Gastrocnemius medialis (tissue), 4 donors: ENCODE results near the gene HSPB9. TPM values are rescaled to one million over a fixed set of nuclear protein-coding genes. Genes with fewer than 3 reads are reported as not detected.

Experiments
- ATAC-seq, 2 donors: fragments of 150-250 bp; one replicate each; pipeline ENCODE4 v1.9.1; 2016
- DNase-seq, 2 donors: peaks; one replicate each; pipeline ENCODE4 v3.0.0-alpha.2; 2019
- H3K27ac ChIP-seq, 4 donors: fragments of 200-600 bp; sonication (generic); 1 replicate in 1 of 4; 2 replicates in 3 of 4; pipeline ENCODE4 v1.5.1; 2016 to 2018; ENCODE audit warnings: mild to moderate bottlenecking in 2 of 4, moderate library complexity in 1 of 4
- H3K27me3 ChIP-seq, 3 donors: fragments of 200-600 bp; sonication (generic) in 2 of 3; 1 replicate in 1 of 3; 2 replicates in 2 of 3; pipeline versions ENCODE4 v1.5.1 to v1.6.0; 2016 to 2019; ENCODE audit warnings: mild to moderate bottlenecking in 1 of 3, moderate library complexity in 1 of 3
- H3K36me3 ChIP-seq, 2 donors: fragments of 200-600 bp; sonication (generic) in 1 of 2; one replicate each; pipeline ENCODE4 v1.5.1; 2017 to 2018
- H3K4me1 ChIP-seq, 2 donors: fragments of 200-600 bp; sonication (generic) in 1 of 2; one replicate each; pipeline ENCODE4 v1.5.1; 2016 to 2017; ENCODE audit warnings: mild to moderate bottlenecking in 2 of 2
- H3K4me3 ChIP-seq, 4 donors: fragments of 200-600 bp; sonication (generic) in 3 of 4; 1 replicate in 1 of 4; 2 replicates in 3 of 4; pipeline ENCODE4 v1.5.1; 2016 to 2019; ENCODE audit warnings: mild to moderate bottlenecking in 2 of 4
- H3K9me3 ChIP-seq, 3 donors: fragments of 200-600 bp; sonication (generic) in 2 of 3; 1 replicate in 1 of 3; 2 replicates in 2 of 3; pipeline ENCODE4 v1.5.1; 2016 to 2019
- CTCF ChIP-seq, 5 experiments: fragments of 450-650 bp in 3 of 5; fragments of 200-600 bp in 2 of 5; sonication (generic) in 2 of 5; IDR thresholded peaks in 4 of 5; conservative IDR thresholded peaks in 1 of 5; 1 replicate in 4 of 5; 2 replicates in 1 of 5; pipeline ENCODE4 v1.5.1; 2016 to 2019; ENCODE audit warnings: antibody characterized with exemption in 5 of 5, mild to moderate bottlenecking in 3 of 5, moderate library complexity in 3 of 5
- POLR2A ChIP-seq, 2 donors: fragments of 450-650 bp; IDR thresholded peaks; one replicate each; pipeline ENCODE4 v1.6.1; 2017; ENCODE audit warnings: antibody characterized with exemption in 2 of 2, mild to moderate bottlenecking in 2 of 2, moderate library complexity in 2 of 2
- in situ Hi-C, 4 donors: fragments of 200-750 bp; cut with MboI; loops; one replicate each; pipeline versions ENCODE4 v1.15.0 to v1.8.0; 2017; ENCODE audit warnings: low sequenced_read_pairs in 4 of 4
- intact Hi-C: fragments of 100-400 bp; cut with DNase I; formaldehyde crosslinking; loops from one replicate; pipeline ENCODE4 v1.15.1; 2023; ENCODE audit warnings: low total_unique reads
- total RNA-seq, 4 donors: library from RNA; depleted of rRNA; stranded (reverse); fragments of >200 nt; gene quantifications; one replicate each; pipeline versions ENCODE4 v1.1.0 to v1.2.3, GENCODE V29; 2016

Gene HSPB9
- total RNA-seq, 4 donors from 2014 or later = not detected

GRCh38 chr17:42111265-42111636 is 11.4 kb upstream of the HSPB9 start:
- H3K9me3 ChIP-seq = no peaks in the 10 kb centered on the region
- peaks cover 16 to 20% of the 10 kb centered on the region in 2 donors for H3K4me1 ChIP-seq
- intact Hi-C loops = no loop called here
- ATAC-seq (no peak), DNase-seq (no peak)
- in situ Hi-C loops = loop anchor here (5.0 to 10.0 kb wide), 4 partner anchors 46 to 146 kb away; partner anchors contain the start of genes CNP (in 2 of the 4) and NKIRAS2 (in 2 of the 4)
- no peaks in the 10 kb centered on the region for H3K27me3 ChIP-seq
- peak overlapping the region; percentile 52 to 66 (median 64) for H3K4me3 ChIP-seq
- H3K36me3 ChIP-seq = peaks cover 0 to 7% of the 10 kb centered on the region in 2 donors
- TF ChIP-seq POLR2A (IDR thresholded peaks at IDR 0.05) (no peak), CTCF (IDR thresholded peaks at IDR 0.05 in 4 of 5, conservative IDR thresholded peaks at IDR 0.05 in 1 of 5) (no peak)
- H3K27ac ChIP-seq = peak overlapping the region; percentile 85 to 93 (median 87)

GRCh38 chr17:42111871-42112551 is 10.6 kb upstream of the HSPB9 start:
- intact Hi-C loops (loop anchor here (2.0 kb wide), 1 partner anchor 145 kb away; the partner anchor contains the start of gene CNP), in situ Hi-C loops (loop anchor here (5.0 to 10.0 kb wide), 4 partner anchors 47 to 147 kb away; partner anchors contain the start of genes CNP (in 2 of the 4) and NKIRAS2 (in 2 of the 4))
- TF ChIP-seq POLR2A (IDR thresholded peaks at IDR 0.05) = no peak
- no peak for TF ChIP-seq CTCF (IDR thresholded peaks at IDR 0.05 in 4 of 5, conservative IDR thresholded peaks at IDR 0.05 in 1 of 5)
- Histone ChIP-seq H3K4me3 (peak overlapping the region; percentile 52 to 66 (median 64)), H3K27ac (peak overlapping the region; percentile 85 to 93 (median 87)), H3K36me3 (peaks cover 0 to 9% of the 10 kb centered on the region in 2 donors), H3K4me1 (peaks cover 16 to 20% of the 10 kb centered on the region in 2 donors), H3K27me3 (no peaks in the 10 kb centered on the region), H3K9me3 (no peaks in the 10 kb centered on the region)
- ATAC-seq (peak; percentile 42 to 46), DNase-seq (no peak)

GRCh38 chr17:42112552-42113176 is 9.9 kb upstream of the HSPB9 start, which contains the start of gene DHX58:
TSS of gene DHX58 (minus strand) at chr17:42112714. CDS start at chr17:42111892, 822 bp downstream.
- H3K4me3 ChIP-seq = peak within 1 kb of the TSS; percentile 52 to 66 (median 64)
- H3K27me3 ChIP-seq = no peaks in the 10 kb centered on the region
- peak within 1 kb of the TSS; percentile 85 to 93 (median 87) for H3K27ac ChIP-seq
- intact Hi-C loops = loop anchor here (2.0 kb wide), 1 partner anchor 146 kb away; the partner anchor contains the start of gene CNP
- peaks cover 16% of the 10 kb centered on the region in 2 donors for H3K4me1 ChIP-seq
- peak; percentile 86 to 87 for ATAC-seq
- H3K9me3 ChIP-seq = no peaks in the 10 kb centered on the region
- H3K36me3 ChIP-seq = peaks cover 0 to 15% of the 10 kb centered on the region in 2 donors
- in situ Hi-C loops = loop anchor here (5.0 to 10.0 kb wide), 4 partner anchors 48 to 148 kb away; partner anchors contain the start of genes CNP (in 2 of the 4) and NKIRAS2 (in 2 of the 4)
- DNase-seq = peak; percentile 59 to 70
- TF ChIP-seq POLR2A (IDR thresholded peaks at IDR 0.05) (peak; percentile 24 to 35), CTCF (IDR thresholded peaks at IDR 0.05 in 4 of 5, conservative IDR thresholded peaks at IDR 0.05 in 1 of 5) (no peak)

- H3K27me3 ChIP-seq = no peaks in the 10 kb centered on the region
- H3K4me1 ChIP-seq = peaks cover 15 to 16% of the 10 kb centered on the region in 2 donors
- peaks cover 0 to 20% of the 10 kb centered on the region in 2 donors for H3K36me3 ChIP-seq
- H3K27ac ChIP-seq = peak overlapping the region; percentile 85 to 93 (median 87)
- ATAC-seq = no peak
- in situ Hi-C loops = loop anchor here (5.0 to 10.0 kb wide), 4 partner anchors 49 to 149 kb away; partner anchors contain the start of genes CNP (in 2 of the 4) and NKIRAS2 (in 2 of the 4)
- peak overlapping the region in 1 of 4 donors; percentile 65 for H3K4me3 ChIP-seq
- TF ChIP-seq CTCF (IDR thresholded peaks at IDR 0.05 in 4 of 5, conservative IDR thresholded peaks at IDR 0.05 in 1 of 5) (no peak), POLR2A (IDR thresholded peaks at IDR 0.05) (no peak)
- no peaks in the 10 kb centered on the region for H3K9me3 ChIP-seq
- intact Hi-C loops = loop anchor here (2.0 kb wide), 1 partner anchor 147 kb away; the partner anchor contains the start of gene CNP
- no peak for DNase-seq
These were observed 9.1 kb upstream of the HSPB9 start for GRCh38 chr17:42113293-42114069.
